ENCODE data around the gene NAPSA.
"Not testable (repeated sequence)": the region's sequence is repeated elsewhere in the genome, so short reads cannot be mapped to it uniquely, and the experiment has no call there.

The NAPSA gene

GRCh38 chr19:50358483-50359327 lies 6.7 kb downstream of the NAPSA start:
- peak; percentile 87 to 88 for DNase-seq

GRCh38 chr19:50357178-50358100 lies 8.0 kb downstream of the NAPSA start:
- peak; percentile 91 to 92 for DNase-seq

GRCh38 chr19:50356691-50357177 lies 8.7 kb downstream of the NAPSA start:
- no peak for DNase-seq

- DNase-seq, result not testable (repeated sequence)
Observed at GRCh38 chr19:50353487-50353880, 12.0 kb downstream of the NAPSA start.

- DNase-seq, result no peak
Observed at GRCh38 chr19:50352242-50352641, 13.2 kb downstream of the NAPSA start.

- DNase-seq, result no peak
Observed at GRCh38 chr19:50349277-50350057, 16.0 kb downstream of the NAPSA start.

GRCh38 chr19:50347089-50347581 lies 18.3 kb downstream of the NAPSA start:
- DNase-seq, result peak in 1 of 2 donors; percentile 65

- peak in 1 of 2 donors; percentile 71 for DNase-seq
Observed at GRCh38 chr19:50344661-50345318, 20.6 kb downstream of the NAPSA start.

- peak in 1 of 2 donors; percentile 35 for DNase-seq
Observed at GRCh38 chr19:50341091-50341564, 24.3 kb downstream of the NAPSA start.

- DNase-seq, result no peak
Observed at GRCh38 chr19:50340331-50340730, 25.1 kb downstream of the NAPSA start.

GRCh38 chr19:50337031-50337430 lies 28.4 kb downstream of the NAPSA start:
- not testable (repeated sequence) for DNase-seq

- DNase-seq, result no peak
Observed at GRCh38 chr19:50334741-50335421, 30.6 kb downstream of the NAPSA start.

- DNase-seq, result no peak
Observed at GRCh38 chr19:50333737-50334617, 31.5 kb downstream of the NAPSA start.

GRCh38 chr19:50333235-50333736 lies 32.2 kb downstream of the NAPSA start:
- DNase-seq, result peak; percentile 93 to 94

GRCh38 chr19:50332244-50333038 lies 33.0 kb downstream of the NAPSA start:
- DNase-seq, result no peak

GRCh38 chr19:50331994-50332243 lies 33.5 kb downstream of the NAPSA start:
- no peak for DNase-seq

- no peak for DNase-seq
Observed at GRCh38 chr19:50331221-50331993, 34.0 kb downstream of the NAPSA start.

GRCh38 chr19:50330365-50331078 lies 34.9 kb downstream of the NAPSA start:
- peak; percentile 87 to 88 for DNase-seq
